GM18951 (cell line): ENCODE results near the gene COL6A3.

Experiments
- POLR2A ChIP-seq: IDR thresholded peaks from 4 replicates; pipeline ENCODE4 v1.6.1; 2011; ENCODE audit warnings: mild to moderate bottlenecking; ENCODE audit not compliant: insufficient read length, insufficient read depth; ENCODE audit errors: extremely low read depth
- in situ Hi-C: fragments of 300-500 bp; cut with MboI; formaldehyde crosslinking; loops from one replicate; pipeline ENCODE4 v1.12.0; 2022; ENCODE audit warnings: low sequenced_read_pairs, mixed read lengths, inconsistent platforms; ENCODE audit not compliant: unreplicated experiment

COL6A3 gene

DNA sequence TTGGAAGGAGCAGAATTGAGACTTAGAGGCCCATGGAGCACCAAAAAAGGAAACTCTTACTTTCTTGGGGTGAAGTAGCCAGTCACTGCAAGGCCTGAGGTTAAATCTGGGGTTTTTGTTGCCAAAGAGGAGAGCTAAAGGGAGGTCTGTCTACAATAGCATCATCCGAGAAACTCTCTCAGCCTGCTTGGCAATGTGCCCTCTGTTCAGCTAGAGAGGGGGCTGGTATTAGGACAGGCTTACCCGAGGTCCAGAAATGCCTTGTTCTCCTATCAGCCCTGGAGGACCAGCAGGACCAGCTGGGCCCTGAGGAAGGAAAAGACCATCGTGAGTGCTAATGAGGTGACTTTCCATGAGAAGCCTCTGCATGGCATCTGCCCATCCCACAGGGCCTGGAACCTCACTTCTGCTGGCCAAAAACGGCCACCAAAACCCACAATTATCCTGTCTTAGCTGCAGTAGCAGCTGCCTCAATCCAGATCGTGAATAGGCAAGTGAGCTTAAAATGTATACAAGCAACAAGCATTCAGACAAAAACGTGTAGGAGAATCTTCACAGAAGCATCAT, 61.6 kb downstream of the COL6A3 start:
- TF ChIP-seq POLR2A, result no peak
- in situ Hi-C loops, result no loop called here

DNA sequence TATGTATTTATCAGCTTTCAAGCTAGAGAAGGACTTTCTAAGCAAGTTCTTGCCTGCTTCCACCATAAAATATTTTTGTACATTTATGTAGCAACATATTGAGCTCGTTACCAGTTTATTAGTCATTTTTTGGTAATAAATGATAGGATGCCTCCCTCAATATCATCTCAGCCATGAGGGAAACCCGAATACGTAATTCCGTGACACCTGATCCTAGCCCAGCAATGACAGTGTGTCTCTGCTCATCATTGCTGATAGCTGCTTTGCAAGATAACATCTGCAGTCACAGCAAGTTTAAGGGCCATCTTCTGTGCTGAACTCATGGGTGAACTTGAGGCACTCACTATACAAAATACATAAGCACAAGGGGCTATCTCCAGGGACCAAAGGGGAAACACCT, 62.2 kb downstream of the COL6A3 start:
- TF ChIP-seq POLR2A, result no peak
- in situ Hi-C loops, result no loop called here

DNA sequence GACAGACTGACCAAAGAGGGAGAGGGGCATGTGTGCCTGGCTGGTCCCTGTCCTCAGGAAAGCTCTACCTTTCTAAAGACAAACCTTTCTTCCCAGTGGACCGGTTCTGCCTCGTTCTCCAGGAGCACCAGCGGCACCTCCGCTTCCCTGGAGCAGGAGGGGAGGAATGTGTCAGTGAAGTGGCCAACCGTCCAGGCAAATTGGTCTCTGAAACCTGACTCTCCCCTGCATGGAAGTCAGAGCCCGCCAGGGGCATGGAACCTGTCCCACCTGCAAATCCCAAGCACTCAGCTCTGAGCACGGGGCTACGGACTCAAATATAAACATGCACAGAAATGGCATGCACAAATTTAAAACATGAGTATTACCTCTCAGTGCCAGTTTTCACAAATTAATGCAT, 62.9 kb downstream of the COL6A3 start:
- in situ Hi-C loops, result no loop called here
- TF ChIP-seq POLR2A, result no peak

DNA sequence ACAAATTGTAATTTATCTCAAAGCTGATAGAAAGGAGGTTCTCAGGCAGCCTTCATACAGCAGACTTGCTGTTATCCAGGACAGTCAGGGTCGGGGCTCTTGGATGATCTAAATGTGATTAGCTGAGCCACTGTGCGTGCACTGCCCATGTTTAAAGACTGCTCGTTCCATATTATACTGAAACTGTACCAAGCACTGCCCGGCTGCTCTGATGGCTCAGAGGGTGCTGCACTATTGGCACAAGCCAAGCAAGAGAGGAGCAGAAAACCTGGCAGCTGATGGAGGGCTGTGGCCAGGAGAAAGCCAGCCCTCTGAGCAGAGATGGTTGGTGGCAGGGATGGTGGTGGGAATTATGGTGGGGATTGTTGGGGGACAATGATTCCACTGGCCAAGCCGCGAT, 63.4 kb downstream of the COL6A3 start:
- no peak for TF ChIP-seq POLR2A
- in situ Hi-C loops, result no loop called here

DNA sequence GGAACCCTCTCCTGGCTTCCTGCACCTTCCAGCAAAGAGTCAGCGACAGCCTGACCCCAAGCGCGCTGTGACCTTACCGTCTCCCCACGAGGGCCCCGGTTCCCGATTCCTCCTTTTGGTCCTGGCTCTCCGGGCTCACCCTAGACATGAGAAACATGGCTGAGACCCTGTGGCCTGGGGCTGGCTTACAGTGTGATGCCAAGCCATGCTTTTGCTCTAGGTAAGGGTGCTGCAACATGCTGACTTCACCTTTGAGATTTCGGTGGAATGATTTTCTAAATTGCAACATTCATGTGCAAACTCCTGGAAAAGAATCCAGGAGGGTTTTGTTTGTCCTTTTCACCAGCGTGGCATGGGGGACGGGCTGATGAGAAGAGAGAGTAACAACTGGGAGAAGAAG, 63.9 kb downstream of the COL6A3 start:
- TF ChIP-seq POLR2A, result no peak
- in situ Hi-C loops, result no loop called here

DNA sequence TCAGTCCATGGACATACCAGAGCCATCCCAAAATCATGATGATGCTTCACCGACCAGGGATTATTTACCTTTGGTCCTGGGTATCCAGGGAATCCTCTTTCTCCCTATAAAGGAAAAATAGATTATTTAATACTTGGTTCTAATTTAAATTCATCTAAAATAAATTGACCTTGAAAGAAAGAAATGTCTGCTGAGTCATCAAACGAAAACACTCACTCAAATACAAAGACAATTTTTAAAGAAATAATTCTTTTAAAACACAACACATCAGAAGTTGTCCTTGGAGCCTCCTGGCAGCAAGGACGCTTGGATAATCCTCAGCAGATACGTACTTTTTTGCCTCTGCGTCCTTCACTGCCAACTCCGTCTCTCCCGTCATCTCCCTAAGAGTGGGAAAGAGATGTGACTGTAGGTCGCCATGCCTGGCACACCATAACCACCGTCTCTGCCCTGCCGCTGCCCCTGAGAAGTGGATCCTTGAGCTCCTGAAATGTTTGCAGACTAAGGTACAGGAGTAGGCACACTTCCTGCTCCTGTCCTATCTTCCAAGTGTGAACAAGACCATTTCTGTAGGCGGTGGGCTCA, 65.6 kb downstream of the COL6A3 start:
- no peak for TF ChIP-seq POLR2A
- in situ Hi-C loops, result no loop called here

DNA sequence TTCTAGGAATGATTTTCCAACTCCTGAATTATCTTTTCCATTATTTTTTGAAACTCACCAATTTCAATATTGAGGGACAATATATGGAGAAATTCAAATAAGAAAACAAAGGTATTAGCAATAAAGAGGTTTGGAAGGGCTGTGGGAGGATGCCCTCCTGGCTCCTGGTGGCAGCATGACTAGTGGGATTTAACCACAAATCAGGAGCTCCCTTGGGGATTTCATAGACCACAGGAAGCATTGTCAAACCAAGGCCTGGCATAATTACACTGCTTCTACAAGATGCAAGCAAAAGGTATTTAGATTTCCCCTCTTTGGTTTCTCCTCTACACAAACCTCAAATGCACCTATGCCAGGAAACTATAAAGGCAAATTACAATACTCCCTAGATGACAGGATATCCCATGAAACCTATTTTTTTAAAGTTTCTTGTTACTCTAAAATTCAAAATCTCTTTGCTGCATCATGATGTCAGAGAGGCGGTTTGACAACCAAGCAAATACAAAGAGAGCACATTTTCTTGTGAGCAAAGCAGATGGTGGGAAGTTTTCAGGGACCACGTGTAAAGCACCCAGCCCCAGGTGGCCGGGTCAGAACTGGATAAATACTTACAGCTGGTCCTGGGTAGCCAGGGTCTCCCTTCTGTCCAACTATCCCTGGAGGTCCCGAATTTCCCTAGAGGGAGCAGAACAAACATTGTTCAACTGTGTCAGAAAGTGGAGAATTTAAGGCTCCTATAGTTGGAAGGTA, 67.9 kb downstream of the COL6A3 start:
- in situ Hi-C loops, result no loop called here
- no peak for TF ChIP-seq POLR2A

DNA sequence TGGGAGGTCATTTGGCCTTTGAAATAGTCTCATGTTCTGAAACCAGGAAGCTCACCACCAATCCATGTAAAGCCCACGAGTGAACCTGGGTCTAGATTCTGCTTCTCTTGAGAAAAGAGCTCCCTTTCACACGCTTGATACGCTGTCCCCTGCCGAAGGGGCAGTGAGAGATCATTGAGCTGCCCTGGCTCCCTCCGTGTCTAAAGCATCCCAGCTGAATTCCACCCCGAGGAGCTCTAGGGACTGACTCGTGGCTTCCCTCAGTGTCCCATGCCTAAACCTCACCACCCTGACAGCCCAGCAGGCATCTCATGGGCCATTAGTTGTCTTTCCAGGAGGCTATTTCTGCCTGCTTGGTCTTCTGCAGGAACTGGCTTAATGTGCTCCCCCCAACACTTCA, 68.6 kb downstream of the COL6A3 start:
- in situ Hi-C loops, result no loop called here
- no peak for TF ChIP-seq POLR2A

DNA sequence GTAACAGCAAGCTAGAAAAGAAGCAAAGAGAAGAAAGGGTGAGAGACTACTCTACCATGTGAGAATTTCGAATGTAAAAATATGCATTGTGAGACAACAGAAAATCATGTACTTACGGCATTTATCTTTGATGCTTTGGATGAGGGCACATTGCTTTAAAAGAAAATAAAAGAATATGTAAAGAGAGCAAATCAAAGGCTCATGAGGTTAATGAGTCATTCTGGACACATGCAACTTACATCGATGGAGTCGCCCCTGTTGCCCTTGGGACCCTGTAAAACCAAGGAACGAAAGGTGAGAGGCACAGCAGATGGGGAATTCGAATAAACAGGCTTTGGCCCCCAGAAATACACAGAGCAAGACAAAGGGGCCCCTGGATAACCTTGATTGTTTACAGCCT, 69.0 kb downstream of the COL6A3 start:
- TF ChIP-seq POLR2A, result no peak
- in situ Hi-C loops, result no loop called here

DNA sequence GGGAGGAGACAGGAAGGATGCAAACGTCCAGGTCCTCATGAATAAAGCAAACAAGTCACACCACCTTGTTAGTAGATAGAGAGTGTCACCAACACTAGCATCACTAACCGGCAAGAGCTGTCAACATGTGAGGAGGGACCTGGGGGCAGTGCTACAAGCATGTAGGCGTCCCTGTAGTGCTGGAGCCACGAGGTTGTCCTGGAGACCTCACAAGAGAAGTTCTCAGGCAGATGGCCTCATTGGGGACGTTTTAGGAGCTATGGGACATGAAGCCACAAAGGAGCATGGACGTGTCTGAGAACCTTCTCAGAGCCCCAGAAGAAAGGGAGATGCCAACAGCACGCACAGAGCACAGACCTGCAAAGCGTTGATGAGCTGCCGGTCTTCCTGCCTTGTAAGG, 70.0 kb downstream of the COL6A3 start:
- in situ Hi-C loops, result no loop called here

DNA sequence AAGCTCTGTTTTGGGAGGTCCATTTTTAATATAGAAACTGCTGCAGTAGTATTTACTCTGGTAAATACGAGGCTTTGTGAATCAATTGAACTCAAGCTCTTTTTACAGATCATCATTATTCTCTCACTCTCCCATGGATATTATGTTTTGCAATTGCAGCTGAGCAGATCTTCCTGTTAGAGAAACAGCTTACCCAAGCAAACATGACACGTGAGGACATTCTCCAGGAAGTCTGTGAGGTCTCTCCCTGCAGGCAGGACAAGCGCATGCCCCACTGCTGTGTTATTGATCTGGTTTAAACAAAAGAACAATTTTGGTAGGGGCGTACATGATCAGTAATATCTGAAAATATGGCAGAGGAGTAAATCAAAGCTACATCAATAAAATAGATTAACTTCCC, 72.1 kb downstream of the COL6A3 start:
- in situ Hi-C loops, result no loop called here

More for the DNA sequence above, 70.0 kb downstream of the COL6A3 start:
- no peak for TF ChIP-seq POLR2A

DNA sequence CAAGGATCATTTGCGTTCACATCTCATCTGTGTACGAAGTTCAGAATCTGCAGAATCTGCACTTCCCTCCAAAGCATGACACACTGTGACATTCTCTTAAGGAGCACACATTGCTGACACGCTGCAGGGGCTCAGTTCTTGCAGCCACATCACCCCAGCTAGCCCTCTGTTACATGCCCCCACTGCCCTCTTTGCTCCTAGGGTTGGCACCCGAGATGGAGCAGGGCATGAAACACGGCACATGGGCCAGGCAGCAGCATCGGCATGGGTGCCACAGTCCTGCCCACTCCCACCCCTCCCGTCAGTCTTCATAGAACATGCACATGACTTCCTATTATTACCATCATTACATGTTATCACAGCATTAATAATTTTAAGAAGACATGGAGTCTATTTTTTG, 76.4 kb downstream of the COL6A3 start:
- TF ChIP-seq POLR2A, result no peak
- in situ Hi-C loops, result no loop called here

More for the DNA sequence above, 72.1 kb downstream of the COL6A3 start:
- TF ChIP-seq POLR2A, result no peak

DNA sequence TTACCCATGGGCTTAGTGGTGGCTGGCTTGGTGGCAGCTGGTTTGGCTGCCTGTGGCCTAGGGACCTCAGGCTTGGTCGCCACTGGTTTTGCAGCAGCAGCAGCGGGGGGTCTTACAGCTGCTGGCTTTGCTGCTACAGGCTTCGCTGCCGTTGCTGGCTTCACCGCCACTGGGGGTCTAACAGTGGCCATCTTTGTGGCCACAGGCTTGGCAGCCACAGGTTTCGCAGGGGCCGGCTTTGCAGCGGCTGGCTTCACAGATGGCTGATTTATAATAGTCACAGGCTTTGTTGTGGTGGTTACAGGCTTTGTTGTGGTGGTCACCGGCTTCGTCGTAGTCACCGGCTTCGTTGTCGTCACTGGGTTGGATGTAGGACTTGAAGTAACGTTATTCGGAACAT, 77.8 kb downstream of the COL6A3 start:
- in situ Hi-C loops, result no loop called here
- no peak for TF ChIP-seq POLR2A

DNA sequence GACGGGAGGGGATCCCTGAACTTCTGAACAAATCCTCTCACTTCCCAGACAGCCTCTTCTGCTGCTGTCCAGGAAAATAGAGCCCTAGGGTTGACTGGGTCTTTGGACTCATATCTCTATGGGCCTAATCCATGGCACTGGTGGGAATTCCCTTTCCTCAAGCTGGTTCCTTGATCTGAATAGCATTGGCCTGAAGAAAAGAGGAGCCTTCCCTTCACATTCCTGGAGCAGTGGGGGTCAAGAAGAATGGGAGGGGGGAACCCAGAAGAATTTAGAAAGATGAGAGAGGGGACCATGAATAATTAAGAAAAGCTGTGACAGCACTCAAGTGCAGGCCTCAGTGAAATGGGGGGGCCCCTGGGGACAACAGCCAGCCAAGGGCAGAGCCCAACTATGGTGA, 80.2 kb downstream of the COL6A3 start:
- in situ Hi-C loops, result no loop called here
- no peak for TF ChIP-seq POLR2A
